Effector memory CD8-positive, alpha-beta T cell (primary cell): ENCODE data around the gene ABTB2.
A peak's percentile ranks its signal among the peaks of the same experiment; 100 is the strongest.
"Not testable (repeated sequence)": the region's sequence is repeated elsewhere in the genome, so short reads cannot be mapped to it uniquely, and the experiment has no call there.

Experiments used
- ATAC-seq: fragments of 150-1000 bp; cut with Tn5 transposase; replicated peaks from 2 replicates; pipeline ENCODE4 v1.10.0; 2021; ENCODE audit warnings: mild to moderate bottlenecking, moderate library complexity
- DNase-seq, 3 experiments: peaks; one replicate each; pipeline ENCODE4 v3.0.0; 2021
- H3K27ac Mint-ChIP-seq, 2 donors: one replicate each; pipeline ENCODE4 v1.8.0; 2022; ENCODE audit warnings: mild to moderate bottlenecking in 2 of 2, mixed read lengths in 2 of 2, moderate library complexity in 2 of 2
- H3K27me3 Mint-ChIP-seq, 2 donors: one replicate each; pipeline ENCODE4 v1.8.0; 2022; ENCODE audit warnings: mixed read lengths in 2 of 2
- H3K36me3 Mint-ChIP-seq: one replicate; pipeline ENCODE4 v1.8.0; 2022; ENCODE audit warnings: mild to moderate bottlenecking, moderate library complexity, mixed read lengths; ENCODE audit not compliant: insufficient read depth
- H3K4me1 Mint-ChIP-seq, 2 donors: one replicate each; pipeline ENCODE4 v1.8.0; 2022; ENCODE audit warnings: low read depth in 2 of 2, mixed read lengths in 2 of 2
- H3K4me3 Mint-ChIP-seq, 2 donors: one replicate each; pipeline ENCODE4 v1.8.0; 2022; ENCODE audit warnings: mild to moderate bottlenecking in 2 of 2, mixed read lengths in 2 of 2, moderate library complexity in 2 of 2
- H3K9me3 Mint-ChIP-seq, 2 donors: one replicate each; pipeline ENCODE4 v1.8.0; 2022; ENCODE audit warnings: mixed read lengths in 2 of 2

ABTB2 gene

DNA sequence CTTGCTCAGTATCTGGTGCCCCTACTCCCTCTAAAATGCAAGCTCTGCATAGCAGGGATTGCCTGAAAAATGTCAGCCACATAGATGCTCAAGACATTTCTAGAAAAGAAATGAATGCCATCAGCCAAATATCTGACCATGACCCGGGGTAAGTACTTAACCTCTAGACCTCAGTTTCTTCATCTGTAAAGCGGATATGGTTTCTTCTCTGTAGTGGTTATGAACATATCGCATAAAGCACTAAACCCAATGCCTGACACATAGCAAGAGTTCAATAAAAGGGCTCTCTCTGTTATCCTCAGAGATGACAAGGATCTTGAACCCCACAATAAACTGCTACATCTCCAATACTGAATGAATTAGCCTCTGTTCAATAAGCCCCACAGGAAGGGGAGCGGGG is 122.6 kb downstream of the ABTB2 start:
- DNase-seq (no peak), ATAC-seq (peak; percentile 11)
- Mint-ChIP-seq H3K27ac (peak overlapping the region in 1 of 2 donors; percentile 36), H3K9me3 (no peaks in the 10 kb centered on the region), H3K4me3 (peak overlapping the region; percentile 8 to 41), H3K4me1 (peaks cover 14 to 15% of the 10 kb centered on the region in 2 donors), H3K36me3 (no peaks in the 10 kb centered on the region), H3K27me3 (peaks cover 13 to 16% of the 10 kb centered on the region in 2 donors)

GRCh38 chr11:34234086-34234740 is 123.6 kb downstream of the ABTB2 start:
- Mint-ChIP-seq H3K4me1 (peaks cover 14 to 15% of the 10 kb centered on the region in 2 donors), H3K4me3 (peak overlapping the region; percentile 22 to 26)
- peak; percentile 92 for ATAC-seq

DNA sequence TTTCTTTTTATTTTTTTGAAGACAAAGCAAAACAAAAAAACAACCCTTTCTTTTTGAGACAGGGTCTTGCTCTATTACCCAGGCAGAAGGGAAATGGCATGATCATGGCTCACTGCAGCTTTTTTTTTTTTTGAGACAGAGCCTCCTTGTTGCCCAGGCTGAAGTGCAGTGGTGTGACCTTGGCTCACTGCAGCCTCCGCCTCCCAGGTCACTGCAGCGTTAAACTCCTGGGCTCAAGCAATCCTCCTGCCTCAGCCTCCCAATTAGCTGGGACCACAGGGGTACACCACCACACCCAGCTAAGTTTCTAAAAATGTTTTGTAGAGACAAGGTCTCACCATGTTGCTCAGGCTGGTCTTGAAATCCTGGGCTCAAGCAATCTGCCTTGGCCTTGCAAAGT is 124.6 kb downstream of the ABTB2 start:
- DNase-seq, result no peak
- H3K4me3 Mint-ChIP-seq, result no peak overlapping the region
- ATAC-seq, result no peak
- H3K27me3 Mint-ChIP-seq, result peaks cover 17 to 20% of the 10 kb centered on the region in 2 donors
- no peaks in the 10 kb centered on the region for H3K36me3 Mint-ChIP-seq
- H3K27ac Mint-ChIP-seq, result no peak overlapping the region
- no peaks in the 10 kb centered on the region for H3K9me3 Mint-ChIP-seq
- peaks cover 14 to 15% of the 10 kb centered on the region in 2 donors for H3K4me1 Mint-ChIP-seq

More at GRCh38 chr11:34234086-34234740, 123.6 kb downstream of the ABTB2 start:
- Mint-ChIP-seq H3K27ac (peak overlapping the region; percentile 64 to 80), H3K27me3 (peaks cover 17 to 20% of the 10 kb centered on the region in 2 donors), H3K36me3 (no peaks in the 10 kb centered on the region), H3K9me3 (no peaks in the 10 kb centered on the region)
- DNase-seq, result peak; percentile 54 to 63 (median 61)

- ATAC-seq, result no peak
- no peaks in the 10 kb centered on the region for H3K9me3 Mint-ChIP-seq
- no peak overlapping the region for H3K27ac Mint-ChIP-seq
- no peak for DNase-seq
- H3K4me1 Mint-ChIP-seq, result peaks cover 14 to 15% of the 10 kb centered on the region in 2 donors
- H3K27me3 Mint-ChIP-seq, result peaks cover 17 to 20% of the 10 kb centered on the region in 2 donors
- H3K4me3 Mint-ChIP-seq, result no peak overlapping the region
- no peaks in the 10 kb centered on the region for H3K36me3 Mint-ChIP-seq
These were observed 125.0 kb downstream of the ABTB2 start for GRCh38 chr11:34232807-34233206.

- no peak overlapping the region for H3K27ac Mint-ChIP-seq
- peaks cover 6% of the 10 kb centered on the region for H3K36me3 Mint-ChIP-seq
- no peaks in the 10 kb centered on the region for H3K4me1 Mint-ChIP-seq
- H3K27me3 Mint-ChIP-seq, result peaks cover 13 to 31% of the 10 kb centered on the region in 2 donors
- no peak overlapping the region for H3K4me3 Mint-ChIP-seq
- ATAC-seq, result no peak
- DNase-seq, result no peak
- H3K9me3 Mint-ChIP-seq, result no peaks in the 10 kb centered on the region
These were observed 131.6 kb downstream of the ABTB2 start for GRCh38 chr11:34226210-34226609.

DNA sequence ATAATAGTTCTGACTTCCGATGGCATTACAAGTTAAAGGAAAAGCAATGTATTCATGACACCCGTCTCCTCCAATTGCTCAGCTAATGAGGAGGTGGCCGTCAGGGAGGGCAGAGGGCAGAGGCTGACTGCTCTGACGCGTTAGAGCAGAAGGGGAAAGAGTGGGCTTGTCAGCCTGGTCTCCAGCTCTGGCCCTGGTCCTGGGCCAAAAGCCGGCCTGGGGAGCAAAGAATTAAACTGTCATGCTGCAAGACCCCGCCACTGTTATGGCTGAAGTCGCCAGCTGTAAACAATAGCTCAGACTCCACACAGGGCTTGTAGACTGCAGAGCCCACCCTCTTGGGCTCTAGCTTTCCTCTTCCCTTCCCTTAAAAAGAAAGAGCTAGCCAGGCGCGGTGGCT is 132.7 kb downstream of the ABTB2 start:
- peaks cover 6% of the 10 kb centered on the region for H3K36me3 Mint-ChIP-seq
- peaks cover 3 to 20% of the 10 kb centered on the region in 2 donors for H3K27me3 Mint-ChIP-seq
- H3K4me3 Mint-ChIP-seq, result no peak overlapping the region
- DNase-seq (no peak), ATAC-seq (no peak)
- H3K27ac Mint-ChIP-seq, result no peak overlapping the region
- no peaks in the 10 kb centered on the region for H3K4me1 Mint-ChIP-seq
- no peaks in the 10 kb centered on the region for H3K9me3 Mint-ChIP-seq

DNA sequence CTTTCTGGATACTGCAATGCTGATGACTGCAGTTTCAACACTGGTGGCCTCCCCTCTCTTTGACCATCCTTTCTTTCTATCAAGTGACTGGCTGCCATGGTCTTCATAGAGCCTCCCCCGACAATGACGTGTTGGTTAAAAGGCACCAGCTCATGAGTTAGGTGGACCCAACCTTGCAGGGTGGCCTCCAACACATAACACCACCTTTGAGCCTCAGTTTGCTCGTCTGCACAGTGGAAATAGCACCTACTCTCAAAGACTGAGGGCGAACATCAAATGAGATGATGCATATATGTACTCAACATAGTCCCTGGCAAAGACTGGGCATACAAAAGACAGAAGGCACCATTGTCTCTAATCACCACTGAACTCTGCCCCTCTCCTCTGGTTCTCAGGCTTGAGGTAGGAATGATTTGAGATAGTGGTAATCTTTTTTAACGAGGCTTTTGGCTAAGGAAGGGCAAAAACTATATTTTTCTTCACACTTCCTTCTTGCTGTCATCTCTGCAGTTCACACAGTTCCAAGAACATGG is 133.3 kb downstream of the ABTB2 start:
- Mint-ChIP-seq H3K27me3 (peaks cover 0 to 17% of the 10 kb centered on the region in 2 donors), H3K27ac (no peak overlapping the region), H3K9me3 (no peaks in the 10 kb centered on the region), H3K4me1 (no peaks in the 10 kb centered on the region), H3K36me3 (peaks cover 6% of the 10 kb centered on the region), H3K4me3 (no peak overlapping the region)
- DNase-seq (no peak), ATAC-seq (no peak)

DNA sequence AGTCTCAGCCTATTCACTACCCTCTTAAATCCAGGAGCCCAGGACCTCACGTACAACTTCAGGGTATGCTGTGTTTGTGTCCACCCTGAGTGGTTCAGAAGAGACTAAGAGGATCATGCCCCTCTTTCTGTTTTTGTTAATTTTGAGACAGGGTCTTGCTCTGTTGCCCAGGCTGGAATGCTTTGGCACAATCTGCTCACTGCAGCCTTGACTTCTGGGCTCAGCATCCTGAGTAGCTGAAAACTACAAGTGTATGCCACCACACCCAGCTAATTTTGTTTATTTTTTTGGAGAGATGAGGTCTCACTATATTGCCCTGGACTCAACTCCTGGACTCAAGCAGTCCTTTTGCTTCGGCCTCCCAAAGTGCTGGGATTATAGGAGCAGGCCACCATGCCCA is 133.9 kb downstream of the ABTB2 start:
- H3K27ac Mint-ChIP-seq, result no peak overlapping the region
- no peak for ATAC-seq
- no peaks in the 10 kb centered on the region for H3K4me1 Mint-ChIP-seq
- H3K36me3 Mint-ChIP-seq, result peaks cover 6% of the 10 kb centered on the region
- H3K9me3 Mint-ChIP-seq, result no peaks in the 10 kb centered on the region
- H3K4me3 Mint-ChIP-seq, result no peak overlapping the region
- H3K27me3 Mint-ChIP-seq, result peaks cover 0 to 21% of the 10 kb centered on the region in 2 donors
- no peak for DNase-seq

- DNase-seq, result no peak
- H3K27ac Mint-ChIP-seq, result no peak overlapping the region
- no peak for ATAC-seq
These were observed 134.6 kb downstream of the ABTB2 start for GRCh38 chr11:34223021-34223813.

DNA sequence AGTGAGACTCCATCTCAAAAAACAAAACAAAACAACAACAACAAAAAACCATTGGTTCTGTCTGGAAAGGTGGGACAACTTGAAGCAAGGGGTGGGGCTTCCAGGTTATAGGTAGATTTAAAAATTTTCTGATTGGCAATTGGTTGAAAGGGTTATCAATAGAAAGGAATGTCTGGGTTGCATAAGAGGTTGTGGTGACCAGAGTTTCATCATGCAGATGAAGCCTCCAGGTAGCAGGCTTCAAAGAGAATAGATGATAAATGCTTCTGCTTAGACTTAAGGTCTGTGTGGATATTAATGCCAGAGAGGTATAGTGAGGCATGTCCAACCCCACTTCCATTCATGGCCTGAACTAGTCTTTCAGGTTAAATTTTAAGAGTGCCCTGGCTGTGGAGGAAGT is 135.8 kb downstream of the ABTB2 start:
- ATAC-seq, result no peak
- Mint-ChIP-seq H3K27me3 (peaks cover 0 to 26% of the 10 kb centered on the region in 2 donors), H3K4me3 (no peak overlapping the region), H3K9me3 (no peaks in the 10 kb centered on the region), H3K27ac (no peak overlapping the region), H3K36me3 (peaks cover 6% of the 10 kb centered on the region), H3K4me1 (no peaks in the 10 kb centered on the region)
- no peak for DNase-seq

More at GRCh38 chr11:34223021-34223813, 134.6 kb downstream of the ABTB2 start:
- Mint-ChIP-seq H3K4me1 (no peaks in the 10 kb centered on the region), H3K36me3 (peaks cover 6% of the 10 kb centered on the region), H3K9me3 (no peaks in the 10 kb centered on the region), H3K27me3 (peaks cover 0 to 26% of the 10 kb centered on the region in 2 donors), H3K4me3 (no peak overlapping the region)

- H3K9me3 Mint-ChIP-seq, result no peaks in the 10 kb centered on the region
- peaks cover 0 to 2% of the 10 kb centered on the region in 2 donors for H3K4me1 Mint-ChIP-seq
- DNase-seq (no peak), ATAC-seq (no peak)
- peaks cover 0 to 26% of the 10 kb centered on the region in 2 donors for H3K27me3 Mint-ChIP-seq
- H3K4me3 Mint-ChIP-seq, result no peak overlapping the region
- peaks cover 6% of the 10 kb centered on the region for H3K36me3 Mint-ChIP-seq
- H3K27ac Mint-ChIP-seq, result no peak overlapping the region
These were observed 137.9 kb downstream of the ABTB2 start for GRCh38 chr11:34219941-34220370.

- Mint-ChIP-seq H3K27ac (no peak overlapping the region), H3K36me3 (peaks cover 6% of the 10 kb centered on the region), H3K9me3 (no peaks in the 10 kb centered on the region), H3K4me1 (peaks cover 0 to 4% of the 10 kb centered on the region in 2 donors), H3K27me3 (peaks cover 0 to 20% of the 10 kb centered on the region in 2 donors), H3K4me3 (no peak overlapping the region)
- DNase-seq (no peak), ATAC-seq (no peak)
These were observed 138.5 kb downstream of the ABTB2 start for GRCh38 chr11:34219279-34219678.

DNA sequence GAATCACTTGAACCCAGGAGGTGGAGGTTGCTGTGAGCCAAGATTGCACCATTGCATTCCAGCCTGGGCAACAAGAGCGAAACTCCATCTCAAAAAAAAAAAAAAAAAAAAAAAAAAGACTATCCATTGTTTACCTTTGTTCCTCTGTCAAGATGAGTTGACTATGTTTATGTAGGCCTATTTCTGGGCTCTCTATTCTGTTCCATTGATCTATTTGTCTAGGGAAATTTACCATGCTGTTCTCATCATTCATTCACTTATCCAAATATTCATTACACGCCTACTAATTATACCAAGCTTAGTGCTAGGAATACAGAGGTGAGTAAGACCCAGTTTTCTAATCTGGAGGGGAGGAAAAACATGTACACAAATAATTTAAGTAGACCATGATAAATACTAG is 139.1 kb downstream of the ABTB2 start:
- ATAC-seq, H3K36me3 Mint-ChIP-seq, H3K4me1 Mint-ChIP-seq, H3K27ac Mint-ChIP-seq, DNase-seq, H3K9me3 Mint-ChIP-seq, H3K4me3 Mint-ChIP-seq: not testable (repeated sequence)
- peaks cover 0 to 15% of the 10 kb centered on the region in 2 donors for H3K27me3 Mint-ChIP-seq
